HG02571 (cell line): ENCODE data around the gene CCT5.
A peak's percentile ranks its signal among the peaks of the same experiment; 100 is the strongest.

Experiments used
- ATAC-seq: cut with Tn5 transposase; IDR thresholded peaks from one replicate; pipeline ENCODE4 v1.9.1; 2021; ENCODE audit warnings: mild to moderate bottlenecking, moderate library complexity; ENCODE audit not compliant: unreplicated experiment

Gene CCT5

GRCh38 chr5:10297646-10298204 lies 47.6 kb downstream of the CCT5 start:
- ATAC-seq = no peak

GRCh38 chr5:10300246-10300645 lies 50.2 kb downstream of the CCT5 start:
- no peak for ATAC-seq

- ATAC-seq = no peak
Observed at GRCh38 chr5:10301266-10301665, 51.2 kb downstream of the CCT5 start.

- ATAC-seq = no peak
Observed at GRCh38 chr5:10301842-10302610, 51.9 kb downstream of the CCT5 start.

- ATAC-seq = no peak
Observed at GRCh38 chr5:10303201-10303600, 53.1 kb downstream of the CCT5 start.

- ATAC-seq = no peak
Observed at GRCh38 chr5:10303699-10304170, 53.7 kb downstream of the CCT5 start.

GRCh38 chr5:10304932-10305331 lies 54.9 kb downstream of the CCT5 start:
- ATAC-seq = no peak

- ATAC-seq = no peak
Observed at GRCh38 chr5:10306114-10306513, 56.0 kb downstream of the CCT5 start.

- ATAC-seq = no peak
Observed at GRCh38 chr5:10306806-10307205, 56.7 kb downstream of the CCT5 start.

- ATAC-seq = peak; percentile 63
Observed at GRCh38 chr5:10307206-10308148, 57.4 kb downstream of the CCT5 start, which contains the start of gene CMBL. Gene CMBL (minus strand): TSS chr5:10307902. CDS start chr5:10290762, 17,140 bp downstream.

- no peak for ATAC-seq
Observed at GRCh38 chr5:10308844-10309243, 58.8 kb downstream of the CCT5 start.

GRCh38 chr5:10310066-10310779 lies 60.1 kb downstream of the CCT5 start:
- no peak for ATAC-seq

GRCh38 chr5:10310835-10311570 lies 60.9 kb downstream of the CCT5 start:
- peak; percentile 58 for ATAC-seq

GRCh38 chr5:10311595-10312425 lies 61.7 kb downstream of the CCT5 start:
- no peak for ATAC-seq

- ATAC-seq = no peak
Observed at GRCh38 chr5:10315201-10315600, 65.1 kb downstream of the CCT5 start.
